Measurements from ENCODE around the gene USP25. TPM values are rescaled to one million over a fixed set of nuclear protein-coding genes. Genes with fewer than 3 reads are reported as not detected.
A peak's percentile ranks its signal among the peaks of the same experiment; 100 is the strongest.

The USP25 gene
- total RNA-seq, 1 experiment from 2014 or later = 35.1 TPM

GRCh38 chr21:15823486-15824150 lies 93.8 kb downstream of the USP25 start:
- H3K18ac ChIP-seq (ENCODE audit: insufficient read length, low read depth, low read length) = no peak overlapping the region
- no peak overlapping the region for H2BK120ac ChIP-seq (ENCODE audit: low read depth, low read length, poor library complexity, severe bottlenecking)
- H3K36me3 Mint-ChIP-seq (ENCODE audit: insufficient read depth in 1 of 3, low read depth in 3 of 3) = peaks cover 0 to 25% (median 22%) of the 10 kb centered on the region in 3 experiments; a peak in 5 of 7 replicates
- no peaks in the 10 kb centered on the region for H3K9me3 Mint-ChIP-seq
- H4K91ac ChIP-seq (ENCODE audit: insufficient read length, low read depth, low read length) = no peak overlapping the region
- no peaks in the 10 kb centered on the region for H3K27me3 Mint-ChIP-seq (ENCODE audit: low read depth)
- H3K9ac ChIP-seq (ENCODE audit: extremely low read depth, insufficient read length, low read length) = no peak overlapping the region
- H3T11ph ChIP-seq (ENCODE audit: low read length) = no peak overlapping the region
- H3K4me2 ChIP-seq (ENCODE audit: insufficient read depth, insufficient read length, low read length) = no peak overlapping the region
- H3K4me3 Mint-ChIP-seq = no peak overlapping the region
- peaks cover 3 to 6% of the 10 kb centered on the region in 2 experiments; a peak in 2 of 4 replicates for H3K4me1 Mint-ChIP-seq
- H4K8ac ChIP-seq (replicated peaks; ENCODE audit: insufficient read length, low read depth, low read length) = no peak overlapping the region
- H2AFZ ChIP-seq (ENCODE audit: low read length) = no peak overlapping the region
- H3K4me1 ChIP-seq (ENCODE audit: insufficient read depth, low read length) = no peaks in the 10 kb centered on the region
- TF ChIP-seq CTCF (conservative IDR thresholded peaks at IDR 0.05) = no peak
- H3K27ac ChIP-seq (ENCODE audit: insufficient read length, low read depth, low read length) = no peak overlapping the region
- H2AK5ac ChIP-seq (ENCODE audit: insufficient read length, low read length) = no peak overlapping the region
- no peaks in the 10 kb centered on the region for H3K27me3 ChIP-seq (ENCODE audit: insufficient read depth, low read length)
- H3K23me2 ChIP-seq (ENCODE audit: insufficient read length, low read depth, low read length, poor library complexity, severe bottlenecking) = no peaks in the 10 kb centered on the region
- no peak overlapping the region for H2BK5ac ChIP-seq (ENCODE audit: insufficient read length, low read length)
- DNase-seq = no peak
- no peak overlapping the region for H3K4ac ChIP-seq (ENCODE audit: low read depth, low read length)
- H3K79me2 ChIP-seq (ENCODE audit: insufficient read depth, low read length) = no peaks in the 10 kb centered on the region
- no peaks in the 10 kb centered on the region for H3K9me3 ChIP-seq (ENCODE audit: control insufficient read depth, low read depth, low read length)
- no peak overlapping the region for H3K14ac ChIP-seq (ENCODE audit: insufficient read depth, low read length)
- WGBS (ENCODE audit: extremely low coverage, insufficient read length, low lambda C conversion rate) = no CpG with 5 or more reads among the region's 4 CpGs
- peak overlapping the region in 1 of 3 experiments; percentile 68; a peak in 2 of 7 replicates for H3K27ac Mint-ChIP-seq
- H2BK12ac ChIP-seq (ENCODE audit: insufficient read length, low read depth, low read length) = no peak overlapping the region
- no peak overlapping the region for H3K56ac ChIP-seq (ENCODE audit: insufficient read length, low read depth, low read length)
- H2BK15ac ChIP-seq (ENCODE audit: low read depth, low read length) = no peak overlapping the region
- H2BK20ac ChIP-seq (ENCODE audit: low read depth, low read length, poor library complexity, severe bottlenecking) = no peak overlapping the region
- H4K20me1 ChIP-seq (ENCODE audit: control insufficient read depth, insufficient read depth, insufficient read length) = no peaks in the 10 kb centered on the region
- H4K5ac ChIP-seq (ENCODE audit: insufficient read length, low read depth, low read length) = no peak overlapping the region
- peaks cover 2% of the 10 kb centered on the region for H3K79me1 ChIP-seq (ENCODE audit: insufficient read depth, low read depth, low read length, poor library complexity, severe bottlenecking)
- H3K23ac ChIP-seq (ENCODE audit: insufficient read length, low read depth, low read length) = no peak overlapping the region
